HEK293 (cell line): ENCODE measurements around the gene GLYATL3.

Experiments used
- CTCF ChIA-PET: fragments of 350-600 bp; formaldehyde crosslinking; extraction: SDS; loops from one replicate; lab custom pipeline; 2021; ENCODE audit warnings: antibody characterized with exemption; lab: Yijun Ruan, JAX
- POLR2A ChIA-PET: fragments of 300-600 bp; formaldehyde crosslinking; extraction: SDS; loops from one replicate; lab custom pipeline; 2020; ENCODE audit warnings: antibody characterized with exemption, inconsistent platforms; lab: Yijun Ruan, JAX
- H3K27ac ChIP-seq: fragments of 200-500 bp; sonication (Bioruptor generic); 2 replicates; pipeline ENCODE4 v1.5.1; 2014; ENCODE audit warnings: low read depth, low read length, control low read depth, inconsistent platforms; ENCODE audit errors: extremely low read depth
- H3K36me3 ChIP-seq, 2 experiments: fragments of 200-500 bp in 1 of 2; sonication (Bioruptor generic) in 1 of 2; 1 replicate in 1 of 2; 2 replicates in 1 of 2; pipeline ENCODE4 v1.5.1; 2014 to 2017; ENCODE audit warnings: inconsistent platforms in 2 of 2, low read length in 2 of 2; ENCODE audit not compliant: control insufficient read depth in 2 of 2, insufficient read depth in 1 of 2
- H3K4me1 ChIP-seq: fragments of 200-500 bp; sonication (Bioruptor generic); 2 replicates; pipeline ENCODE4 v1.5.1; 2014; ENCODE audit warnings: mild to moderate bottlenecking, low read length, inconsistent platforms; ENCODE audit not compliant: control insufficient read depth, insufficient read depth
- H3K4me3 ChIP-seq: 2 replicates; pipeline ENCODE4 v1.5.1; 2011; ENCODE audit warnings: low read depth, mild to moderate bottlenecking, control low read depth, low read length, moderate library complexity
- H3K9me3 ChIP-seq: fragments of 200-500 bp; sonication (Bioruptor generic); 2 replicates; pipeline ENCODE4 v1.5.1; 2014; ENCODE audit warnings: low read depth, low read length, inconsistent platforms; ENCODE audit not compliant: control insufficient read depth, insufficient read depth
- CTCF ChIP-seq: fragments of 450-650 bp; formaldehyde crosslinking; IDR thresholded peaks from 2 replicates; pipeline ENCODE4 v1.5.1; 2016; ENCODE audit warnings: missing biosample characterization, missing genetic modification characterization
- PATZ1 ChIP-seq: fragments of 450-650 bp; formaldehyde crosslinking; IDR thresholded peaks from 2 replicates; pipeline ENCODE4 v1.5.1; 2016; ENCODE audit warnings: missing biosample characterization, missing genetic modification characterization
- TCF7L2 ChIP-seq: IDR thresholded peaks from 2 replicates; pipeline ENCODE4 v1.6.1; 2011; ENCODE audit warnings: low read depth, mild to moderate bottlenecking, inconsistent platforms, low read length, moderate library complexity, borderline replicate concordance
- ZNF132 ChIP-seq: fragments of 450-650 bp; formaldehyde crosslinking; IDR thresholded peaks from 2 replicates; pipeline ENCODE4 v1.5.1; 2017; ENCODE audit warnings: missing biosample characterization, missing genetic modification characterization, borderline replicate concordance
- ZNF138 ChIP-seq: fragments of 450-650 bp; formaldehyde crosslinking; IDR thresholded peaks from 2 replicates; pipeline ENCODE4 v1.5.1; 2016; ENCODE audit warnings: missing biosample characterization, missing genetic modification characterization, borderline replicate concordance
- ZNF140 ChIP-seq: fragments of 450-650 bp; formaldehyde crosslinking; IDR thresholded peaks from 2 replicates; pipeline ENCODE4 v1.5.1; 2016; ENCODE audit warnings: missing biosample characterization, missing genetic modification characterization
- ZNF169 ChIP-seq: fragments of 450-650 bp; formaldehyde crosslinking; IDR thresholded peaks from 2 replicates; pipeline ENCODE4 v1.5.1; 2016; ENCODE audit warnings: missing biosample characterization, missing genetic modification characterization
- ZNF2 ChIP-seq: fragments of 450-650 bp; formaldehyde crosslinking; IDR thresholded peaks from 2 replicates; pipeline ENCODE4 v1.5.1; 2016; ENCODE audit warnings: missing biosample characterization, missing genetic modification characterization
- ZNF280D ChIP-seq: fragments of 450-650 bp; formaldehyde crosslinking; IDR thresholded peaks from 2 replicates; pipeline ENCODE4 v1.5.1; 2016; ENCODE audit warnings: missing biosample characterization, missing genetic modification characterization
- ZNF394 ChIP-seq: fragments of 450-650 bp; formaldehyde crosslinking; IDR thresholded peaks from 2 replicates; pipeline ENCODE4 v1.5.1; 2016; ENCODE audit warnings: missing biosample characterization, missing genetic modification characterization, mild to moderate bottlenecking, moderate library complexity, borderline replicate concordance
- ZNF521 ChIP-seq: fragments of 450-650 bp; formaldehyde crosslinking; IDR thresholded peaks from 2 replicates; pipeline ENCODE4 v1.5.1; 2017; ENCODE audit warnings: missing biosample characterization, mild to moderate bottlenecking, missing genetic modification characterization
- ZNF626 ChIP-seq: fragments of 450-650 bp; sonication (Bioruptor Pico); formaldehyde crosslinking; IDR thresholded peaks from 2 replicates; pipeline ENCODE4 v1.5.1; 2018; ENCODE audit warnings: missing biosample characterization, missing genetic modification characterization, inconsistent platforms

Gene GLYATL3

GRCh38 chr6:49490633-49491032 lies 9.1 kb upstream of the GLYATL3 start:
- H3K9me3 ChIP-seq: no peaks in the 10 kb centered on the region
- ChIA-PET POLR2A (no interaction called here), CTCF (interaction anchor here (0.6 kb wide), 1 partner anchor 1166 kb away, joined by 3 read pairs; no protein-coding TSS in a partner anchor)
- H3K36me3 ChIP-seq: peaks cover 25 to 69% of the 10 kb centered on the region in 2 experiments
- H3K4me3 ChIP-seq: no peak overlapping the region
- H3K27ac ChIP-seq: no peak overlapping the region
- TF ChIP-seq ZNF394: no peak
- no peak for TF ChIP-seq TCF7L2
- no peak for TF ChIP-seq ZNF2 (tag by site-specific recombination)
- H3K4me1 ChIP-seq: no peaks in the 10 kb centered on the region

GRCh38 chr6:49497304-49497703 lies 2.4 kb upstream of the GLYATL3 start:
- POLR2A ChIA-PET: interaction anchor here (0.6 kb wide), 1 partner anchor 19 kb away, joined by 3 read pairs; no protein-coding TSS in a partner anchor

More at GRCh38 chr6:49497304-49497703, 2.4 kb upstream of the GLYATL3 start:
- Histone ChIP-seq H3K4me3 (no peak overlapping the region), H3K36me3 (peaks cover 0 to 19% of the 10 kb centered on the region in 2 experiments; a peak in 2 of 3 replicates), H3K4me1 (no peaks in the 10 kb centered on the region), H3K27ac (no peak overlapping the region), H3K9me3 (no peaks in the 10 kb centered on the region)
- TF ChIP-seq ZNF169 (tag by site-specific recombination): no peak
- no peak for TF ChIP-seq CTCF (tag by site-specific recombination)
- TF ChIP-seq ZNF280D: no peak
- TF ChIP-seq ZNF138 (tag by site-specific recombination): no peak
- TF ChIP-seq ZNF521 (tag by site-specific recombination): no peak
- TF ChIP-seq ZNF626 (tag by site-specific recombination): no peak
- TF ChIP-seq PATZ1 (tag by site-specific recombination): no peak
- TF ChIP-seq ZNF140 (tag by site-specific recombination): no peak
- TF ChIP-seq ZNF132 (tag by site-specific recombination): no peak
- CTCF ChIA-PET: interaction anchor here (1.0 to 1.1 kb wide), 3 partner anchors 13 to 110 kb away, joined by 3 to 4 read pairs (median 4); no protein-coding TSS in a partner anchor
